ENCODE results near the gene DLG2.

DLG2 gene

DNA sequence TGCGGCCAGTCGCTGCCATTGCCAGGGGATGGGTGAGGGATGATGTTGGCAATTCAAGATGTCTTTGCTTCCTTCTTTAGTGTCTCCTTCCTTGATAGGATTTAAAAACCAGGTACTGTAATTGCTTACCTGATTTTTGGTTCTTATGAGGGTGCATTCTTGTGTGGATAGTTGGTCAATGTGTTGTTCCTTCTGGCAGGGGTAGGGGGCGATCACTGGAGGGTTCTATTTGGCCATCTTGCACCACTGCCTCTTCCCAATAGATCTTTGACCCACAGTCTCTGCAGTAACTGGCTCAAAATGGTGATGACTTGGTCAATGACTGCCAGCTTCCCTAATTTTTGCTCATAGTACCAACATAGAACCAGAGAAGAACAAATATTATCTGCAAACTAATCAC lies 680.1 kb downstream of the DLG2 start:
- TF ChIP-seq, protein P1, sequence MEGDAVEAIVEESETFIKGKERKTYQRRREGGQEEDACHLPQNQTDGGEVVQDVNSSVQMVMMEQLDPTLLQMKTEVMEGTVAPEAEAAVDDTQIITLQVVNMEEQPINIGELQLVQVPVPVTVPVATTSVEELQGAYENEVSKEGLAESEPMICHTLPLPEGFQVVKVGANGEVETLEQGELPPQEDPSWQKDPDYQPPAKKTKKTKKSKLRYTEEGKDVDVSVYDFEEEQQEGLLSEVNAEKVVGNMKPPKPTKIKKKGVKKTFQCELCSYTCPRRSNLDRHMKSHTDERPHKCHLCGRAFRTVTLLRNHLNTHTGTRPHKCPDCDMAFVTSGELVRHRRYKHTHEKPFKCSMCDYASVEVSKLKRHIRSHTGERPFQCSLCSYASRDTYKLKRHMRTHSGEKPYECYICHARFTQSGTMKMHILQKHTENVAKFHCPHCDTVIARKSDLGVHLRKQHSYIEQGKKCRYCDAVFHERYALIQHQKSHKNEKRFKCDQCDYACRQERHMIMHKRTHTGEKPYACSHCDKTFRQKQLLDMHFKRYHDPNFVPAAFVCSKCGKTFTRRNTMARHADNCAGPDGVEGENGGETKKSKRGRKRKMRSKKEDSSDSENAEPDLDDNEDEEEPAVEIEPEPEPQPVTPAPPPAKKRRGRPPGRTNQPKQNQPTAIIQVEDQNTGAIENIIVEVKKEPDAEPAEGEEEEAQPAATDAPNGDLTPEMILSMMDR (IDR thresholded peaks at IDR 0.05; ENCODE audit: insufficient read depth, low read depth, low read length, missing control alignments) = no peak
- DNase-seq (ENCODE audit: low read depth) = no peak
- H3K4me3 ChIP-seq (ENCODE audit: low read length) = no peak overlapping the region

DNA sequence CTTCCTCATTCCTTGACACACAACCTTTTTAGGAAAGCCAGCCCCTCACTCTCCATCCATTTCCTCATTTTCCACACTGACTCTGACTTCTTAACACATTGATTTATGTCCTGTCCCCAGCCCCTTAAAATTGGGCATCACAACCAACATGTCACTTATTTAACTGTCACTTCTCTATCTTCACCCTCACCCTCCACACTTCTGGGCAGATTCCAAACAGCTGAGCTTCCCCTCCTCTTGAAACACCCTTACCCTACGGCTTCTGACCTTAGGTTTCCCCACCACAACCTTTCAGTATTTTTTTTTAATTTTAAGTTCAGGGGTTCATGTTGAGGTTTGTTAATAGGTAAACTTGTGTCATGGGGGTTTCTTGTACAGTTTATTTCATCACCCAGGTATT lies 696.3 kb downstream of the DLG2 start:
- H3K4me3 ChIP-seq (ENCODE audit: low read length) = no peak overlapping the region
- TF ChIP-seq, protein P1 (IDR thresholded peaks at IDR 0.05; ENCODE audit: insufficient read depth, low read depth, low read length, missing control alignments) = no peak
- no peak for DNase-seq (ENCODE audit: low read depth)

DNA sequence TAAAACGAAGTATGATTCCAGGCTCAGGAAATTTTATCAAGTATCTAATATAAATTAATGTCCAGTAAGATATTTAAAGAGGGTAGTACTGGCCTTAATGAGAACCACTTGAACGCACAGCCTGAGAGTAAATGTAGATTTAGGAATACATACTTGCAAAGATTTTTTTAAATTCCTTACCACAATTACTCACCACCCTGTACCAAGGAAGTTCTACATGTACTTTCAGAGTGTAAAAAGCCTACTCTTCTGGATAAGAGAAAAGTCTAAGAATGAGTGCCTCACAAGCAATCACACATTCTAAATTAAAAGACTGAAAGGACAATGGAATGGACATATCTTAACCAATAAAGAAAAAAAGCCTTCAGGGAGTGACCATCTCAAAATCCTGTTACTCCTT lies 697.4 kb downstream of the DLG2 start:
- H3K4me3 ChIP-seq (ENCODE audit: low read length) = no peak overlapping the region
- TF ChIP-seq, protein P1 (IDR thresholded peaks at IDR 0.05; ENCODE audit: insufficient read depth, low read depth, low read length, missing control alignments) = no peak
- DNase-seq (ENCODE audit: low read depth) = no peak

DNA sequence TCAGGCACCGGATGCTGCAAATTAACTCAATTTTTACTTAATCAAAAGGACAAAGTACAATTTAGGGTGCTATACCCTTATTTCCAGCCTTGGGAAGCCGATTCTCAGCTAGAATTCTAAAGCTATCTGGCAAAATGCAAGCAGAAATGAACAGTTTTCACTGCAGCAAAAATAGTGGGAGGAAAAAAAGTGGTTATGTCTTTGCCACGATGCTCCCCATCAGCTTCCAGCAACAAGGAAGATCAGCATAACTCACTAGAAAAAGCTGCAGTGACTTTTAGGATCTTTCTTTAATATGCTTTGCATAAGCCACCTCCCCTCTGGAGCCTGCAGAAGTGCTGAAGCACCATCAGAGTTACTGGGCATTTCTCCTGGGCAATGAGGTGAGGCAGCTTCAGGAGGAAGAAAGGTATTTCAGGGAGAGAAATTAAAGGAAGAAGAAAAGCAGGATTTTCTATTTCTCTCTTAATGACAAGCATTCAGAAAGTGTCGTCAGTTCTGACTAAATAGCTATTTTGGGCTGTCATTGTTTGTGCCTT lies 702.9 kb downstream of the DLG2 start:
- TF ChIP-seq, protein P1 (IDR thresholded peaks at IDR 0.05; ENCODE audit: insufficient read depth, low read depth, low read length, missing control alignments) = no peak
- H3K4me3 ChIP-seq (ENCODE audit: low read length) = no peak overlapping the region
- DNase-seq (ENCODE audit: low read depth) = no peak

DNA sequence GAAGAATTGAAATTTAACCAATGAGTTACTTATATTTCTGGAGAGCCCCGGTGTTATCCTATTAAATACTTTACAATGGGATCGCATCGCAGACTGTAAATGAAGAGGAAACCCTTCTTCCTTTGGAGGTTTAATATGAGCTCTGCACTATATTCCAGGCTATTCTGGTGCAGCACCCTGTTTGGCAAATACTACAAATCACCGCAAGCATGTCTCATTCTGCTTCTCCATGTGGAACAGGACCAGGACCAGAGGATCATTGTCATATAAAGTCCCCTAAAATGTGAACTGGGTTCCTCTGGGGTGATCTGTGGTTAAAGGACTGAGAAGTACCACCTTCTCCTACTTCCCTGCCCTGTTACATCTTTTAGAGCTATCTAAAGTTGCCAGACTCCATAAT lies 703.7 kb downstream of the DLG2 start:
- H3K4me3 ChIP-seq (ENCODE audit: low read length) = no peak overlapping the region
- TF ChIP-seq, protein P1 (IDR thresholded peaks at IDR 0.05; ENCODE audit: insufficient read depth, low read depth, low read length, missing control alignments) = no peak
- no peak for DNase-seq (ENCODE audit: low read depth)

DNA sequence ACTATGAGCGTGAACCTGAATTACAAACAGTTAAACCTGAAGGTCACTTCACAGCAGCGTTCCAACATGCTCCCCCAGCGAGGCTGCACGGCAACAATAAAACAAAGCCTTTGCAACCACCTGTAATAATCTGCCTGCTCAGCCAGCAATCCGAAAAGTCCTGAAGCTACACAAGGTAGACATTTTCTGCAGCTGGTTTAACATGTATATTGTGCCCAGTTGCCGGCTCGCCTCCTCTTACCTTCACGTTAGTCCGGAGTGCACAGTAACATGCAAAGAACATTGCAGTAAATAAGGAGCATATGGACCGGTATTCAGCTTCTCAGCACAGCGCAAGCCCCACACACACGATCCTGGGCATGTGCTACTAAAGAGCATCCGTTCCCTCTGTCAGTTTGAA lies 704.3 kb downstream of the DLG2 start:
- H3K4me3 ChIP-seq (ENCODE audit: low read length) = no peak overlapping the region
- no peak for DNase-seq (ENCODE audit: low read depth)
- TF ChIP-seq, protein P1 (IDR thresholded peaks at IDR 0.05; ENCODE audit: insufficient read depth, low read depth, low read length, missing control alignments) = no peak

DNA sequence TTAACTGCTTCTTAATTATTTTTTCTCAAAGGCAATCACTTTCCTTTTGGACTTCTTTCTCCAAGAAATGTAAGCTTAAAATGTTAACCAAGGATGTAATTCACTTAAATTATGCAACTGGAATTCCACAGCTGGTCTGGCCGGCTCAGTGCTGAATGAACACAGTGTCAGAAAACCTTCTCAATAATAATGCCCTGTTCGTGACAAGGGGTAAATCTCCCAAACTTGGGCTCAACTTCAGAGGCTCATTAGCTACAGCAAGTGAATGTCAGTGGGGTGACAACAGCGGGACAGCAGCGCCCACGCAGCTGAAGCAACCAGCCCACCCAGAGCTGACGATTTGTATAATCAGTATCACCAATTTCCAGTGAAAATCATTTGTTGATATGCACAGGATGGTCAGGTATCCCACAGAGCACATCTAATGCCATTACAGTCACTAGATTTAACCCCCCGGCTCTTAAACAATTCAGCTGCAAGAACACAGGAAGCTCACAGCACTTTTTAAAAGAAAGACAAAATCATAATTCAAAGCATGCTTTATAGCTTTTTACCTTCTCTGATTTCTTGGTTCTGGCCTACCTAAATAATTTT lies 704.8 kb downstream of the DLG2 start:
- DNase-seq (ENCODE audit: low read depth) = no peak
- TF ChIP-seq, protein P1 (IDR thresholded peaks at IDR 0.05; ENCODE audit: insufficient read depth, low read depth, low read length, missing control alignments) = no peak
- H3K4me3 ChIP-seq (ENCODE audit: low read length) = no peak overlapping the region

Measured in epithelial cell of esophagus (primary cell).